ENCODE results near the gene FUOM.

- TF ChIP-seq, protein P1, sequence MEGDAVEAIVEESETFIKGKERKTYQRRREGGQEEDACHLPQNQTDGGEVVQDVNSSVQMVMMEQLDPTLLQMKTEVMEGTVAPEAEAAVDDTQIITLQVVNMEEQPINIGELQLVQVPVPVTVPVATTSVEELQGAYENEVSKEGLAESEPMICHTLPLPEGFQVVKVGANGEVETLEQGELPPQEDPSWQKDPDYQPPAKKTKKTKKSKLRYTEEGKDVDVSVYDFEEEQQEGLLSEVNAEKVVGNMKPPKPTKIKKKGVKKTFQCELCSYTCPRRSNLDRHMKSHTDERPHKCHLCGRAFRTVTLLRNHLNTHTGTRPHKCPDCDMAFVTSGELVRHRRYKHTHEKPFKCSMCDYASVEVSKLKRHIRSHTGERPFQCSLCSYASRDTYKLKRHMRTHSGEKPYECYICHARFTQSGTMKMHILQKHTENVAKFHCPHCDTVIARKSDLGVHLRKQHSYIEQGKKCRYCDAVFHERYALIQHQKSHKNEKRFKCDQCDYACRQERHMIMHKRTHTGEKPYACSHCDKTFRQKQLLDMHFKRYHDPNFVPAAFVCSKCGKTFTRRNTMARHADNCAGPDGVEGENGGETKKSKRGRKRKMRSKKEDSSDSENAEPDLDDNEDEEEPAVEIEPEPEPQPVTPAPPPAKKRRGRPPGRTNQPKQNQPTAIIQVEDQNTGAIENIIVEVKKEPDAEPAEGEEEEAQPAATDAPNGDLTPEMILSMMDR (conservative IDR thresholded peaks at IDR 0.05; ENCODE audit: low read depth, low read length), result no peak
- TF ChIP-seq POLR2A (IDR thresholded peaks at IDR 0.05; ENCODE audit: low read depth, low read length) (no peak), MAFK (IDR thresholded peaks at IDR 0.05; ENCODE audit: low read depth, low read length) (no peak), RFX5 (IDR thresholded peaks at IDR 0.05; ENCODE audit: low read depth, low read length) (no peak)
- TF ChIP-seq, protein P2, sequence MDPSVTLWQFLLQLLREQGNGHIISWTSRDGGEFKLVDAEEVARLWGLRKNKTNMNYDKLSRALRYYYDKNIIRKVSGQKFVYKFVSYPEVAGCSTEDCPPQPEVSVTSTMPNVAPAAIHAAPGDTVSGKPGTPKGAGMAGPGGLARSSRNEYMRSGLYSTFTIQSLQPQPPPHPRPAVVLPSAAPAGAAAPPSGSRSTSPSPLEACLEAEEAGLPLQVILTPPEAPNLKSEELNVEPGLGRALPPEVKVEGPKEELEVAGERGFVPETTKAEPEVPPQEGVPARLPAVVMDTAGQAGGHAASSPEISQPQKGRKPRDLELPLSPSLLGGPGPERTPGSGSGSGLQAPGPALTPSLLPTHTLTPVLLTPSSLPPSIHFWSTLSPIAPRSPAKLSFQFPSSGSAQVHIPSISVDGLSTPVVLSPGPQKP (IDR thresholded peaks at IDR 0.05; ENCODE audit: borderline replicate concordance, low read depth, low read length), result no peak
Observed at GRCh38 chr10:133366751-133367150, 8.9 kb upstream of the FUOM start.
